A549 (cell line): Measurements from ENCODE around the gene VWF. TPM values are rescaled to one million over a fixed set of nuclear protein-coding genes. Genes with fewer than 3 reads are reported as not detected.

Experiments used
- ATAC-seq, 2 experiments: fragments of 200-7000 bp in 1 of 2; fragments of >200 bp in 1 of 2; cut with Nextera tagmentation in 1 of 2; cut with Tn5 transposase in 1 of 2; 3 replicates each; pipeline versions ENCODE4 v1.8.0 to v1.9.1; 2018 to 2020; ENCODE audit warnings: mild to moderate bottlenecking in 1 of 2, moderate library complexity in 1 of 2
- CTCF ChIA-PET: fragments of 300-600 bp; sonication (Branson Sonifier 250); formaldehyde crosslinking; extraction: SDS; loops from one replicate; lab custom pipeline; 2021; ENCODE audit warnings: antibody characterized with exemption, inconsistent platforms; lab: Yijun Ruan, JAX
- POLR2A ChIA-PET: fragments of 350-600 bp; formaldehyde crosslinking; extraction: SDS; loops from one replicate; lab custom pipeline; 2021; ENCODE audit warnings: antibody characterized with exemption, inconsistent platforms; lab: Yijun Ruan, JAX
- DNase-seq, 2 experiments: peaks; one replicate each; pipeline versions ENCODE4 v3.0.0 to v3.0.0-alpha.2; 2011 to 2016; ENCODE audit warnings: low read depth in 1 of 2, low spot score in 1 of 2
- FAIRE-seq: peaks from 2 replicates; lab custom pipeline; 2011; peaks lifted over from hg19 to GRCh38; lab: Jason Lieb, UNC
- H3K27ac ChIP-seq, 2 experiments: fragments of >200 bp; sonication (Bioruptor Twin); formaldehyde crosslinking; 3 replicates each; pipeline ENCODE4 v1.5.1; 2016 to 2017
- H3K4me1 ChIP-seq: fragments of >200 bp; sonication (Bioruptor Twin); formaldehyde crosslinking; 3 replicates; pipeline ENCODE4 v1.6.1; 2016
- H3K4me2 ChIP-seq: fragments of >200 bp; sonication (Bioruptor Twin); formaldehyde crosslinking; 3 replicates; pipeline ENCODE4 v1.6.1; 2016
- H3K4me3 ChIP-seq: fragments of >200 bp; sonication (Bioruptor Twin); formaldehyde crosslinking; 3 replicates; pipeline ENCODE4 v1.5.1; 2016
- H3K9me3 ChIP-seq: fragments of >200 bp; sonication (Bioruptor Twin); formaldehyde crosslinking; 3 replicates; pipeline ENCODE4 v1.6.1; 2016
- CEBPB ChIP-seq, 2 experiments: fragments of >200 bp in 1 of 2; sonication (Bioruptor Twin) in 1 of 2; formaldehyde crosslinking in 1 of 2; IDR thresholded peaks; 2 replicates each; pipeline ENCODE4 v1.6.1; 2012 to 2016
- CHD2 ChIP-seq: fragments of 150-350 bp; IDR thresholded peaks from 2 replicates; pipeline ENCODE4 v1.6.1; 2014; ENCODE audit warnings: low read length; ENCODE audit not compliant: partially characterized antibody
- CHD4 ChIP-seq: fragments of 200-600 bp; sonication (generic); IDR thresholded peaks from 2 replicates; pipeline ENCODE4 v1.6.1; 2016; ENCODE audit warnings: antibody characterized with exemption, mild to moderate bottlenecking, borderline replicate concordance
- EHF ChIP-seq: fragments of 250-450 bp; sonication (Bioruptor Pico); IDR thresholded peaks from 2 replicates; pipeline ENCODE4 v1.5.0; 2020; ENCODE audit warnings: mild to moderate bottlenecking
- FOSL2 ChIP-seq, 2 experiments: fragments of 450-650 bp in 1 of 2; fragments of >200 bp in 1 of 2; sonication (Bioruptor Twin) in 1 of 2; formaldehyde crosslinking; IDR thresholded peaks; 2 replicates each; pipeline versions ENCODE4 v1.5.0 to v1.6.1; 2016 to 2020; ENCODE audit warnings: mild to moderate bottlenecking in 1 of 2, moderate library complexity in 1 of 2
- FOXS1 ChIP-seq: fragments of 250-450 bp; sonication (Bioruptor Pico); IDR thresholded peaks from 2 replicates; pipeline ENCODE4 v1.5.0; 2020; ENCODE audit warnings: mild to moderate bottlenecking, moderate library complexity
- HEYL ChIP-seq: fragments of 250-450 bp; sonication (Bioruptor Pico); IDR thresholded peaks from 2 replicates; pipeline ENCODE4 v1.8.0; 2021; ENCODE audit warnings: mild to moderate bottlenecking, moderate library complexity
- HOXB13 ChIP-seq: fragments of 250-450 bp; sonication (Bioruptor Pico); IDR thresholded peaks from 2 replicates; pipeline ENCODE4 v1.5.0; 2020; ENCODE audit warnings: low read depth, mild to moderate bottlenecking, moderate library complexity
- MYC ChIP-seq: IDR thresholded peaks from 2 replicates; pipeline ENCODE4 v1.6.1; 2012; ENCODE audit warnings: mild to moderate bottlenecking, inconsistent platforms, low read length, improper control_type of control experiment, borderline replicate concordance
- NFE2L2 ChIP-seq: fragments of 150-350 bp; conservative IDR thresholded peaks from 2 replicates; pipeline ENCODE4 v1.6.1; 2014; ENCODE audit warnings: low read length
- RAD21 ChIP-seq, 2 experiments: fragments of >200 bp in 1 of 2; sonication (Bioruptor Twin) in 1 of 2; formaldehyde crosslinking in 1 of 2; IDR thresholded peaks in 1 of 2; conservative IDR thresholded peaks in 1 of 2; 2 replicates in 1 of 2; 3 replicates in 1 of 2; pipeline ENCODE4 v1.6.1; 2012 to 2018; ENCODE audit warnings: inconsistent platforms in 1 of 2
- RARB ChIP-seq: fragments of 250-450 bp; sonication (Bioruptor Pico); IDR thresholded peaks from 2 replicates; pipeline ENCODE4 v1.8.0; 2021; ENCODE audit warnings: mild to moderate bottlenecking, moderate library complexity
- RCOR1 ChIP-seq: fragments of 150-350 bp; IDR thresholded peaks from 2 replicates; pipeline ENCODE4 v1.6.1; 2014; ENCODE audit warnings: antibody characterized with exemption, low read length, low read depth
- RFX5 ChIP-seq: fragments of 450-650 bp; IDR thresholded peaks from 2 replicates; pipeline ENCODE4 v1.7.1; 2014; ENCODE audit warnings: antibody characterized with exemption, mild to moderate bottlenecking, moderate library complexity
- TP53 ChIP-seq: fragments of 250-450 bp; sonication (Bioruptor Pico); IDR thresholded peaks from 2 replicates; pipeline ENCODE4 v1.5.0; 2021; ENCODE audit warnings: mild to moderate bottlenecking, moderate library complexity
- ZC3H11A ChIP-seq: fragments of 450-650 bp; IDR thresholded peaks from 2 replicates; pipeline ENCODE4 v1.6.1; 2014; ENCODE audit warnings: antibody characterized with exemption, mild to moderate bottlenecking
- ZNF302 ChIP-seq: fragments of 250-450 bp; sonication (Bioruptor Pico); IDR thresholded peaks from 2 replicates; pipeline ENCODE4 v1.9.0; 2021; ENCODE audit warnings: inconsistent platforms, mild to moderate bottlenecking, moderate library complexity
- ZSCAN20 ChIP-seq: fragments of 250-450 bp; sonication (Bioruptor Pico); IDR thresholded peaks from 2 replicates; pipeline ENCODE4 v1.8.0; 2022; ENCODE audit warnings: mild to moderate bottlenecking, moderate library complexity
- WGBS: methylation state at CpG from one replicate; pipeline ENCODE4 v1.1.6; 2017; ENCODE audit errors: missing lambda C conversion rate; 5-methylcytosine and 5-hydroxymethylcytosine counted together
- polyA plus RNA-seq, 4 experiments: library from polyadenylated mRNA; depleted of rRNA in 3 of 4; stranded (reverse); fragments of >200 nt; fragmentation: RNase III in 1 of 4; extraction: RNeasy Plus Mini Kit Qiagen cat#74134 plus additional on column Dnase treatment in 1 of 4; gene quantifications; 2 replicates in 3 of 4; 3 replicates in 1 of 4; pipeline ENCODE4 v1.2.3, GENCODE V29; 2011 to 2017
- TF ChIP-seq, protein P1 (sequence below): fragments of 200-600 bp; sonication (generic); IDR thresholded peaks from 2 replicates; pipeline ENCODE4 v1.6.1; 2016; ENCODE audit warnings: antibody characterized with exemption, mild to moderate bottlenecking, moderate library complexity
- TF ChIP-seq, protein P2 (sequence below): IDR thresholded peaks from 2 replicates; pipeline ENCODE4 v1.6.1; 2012; ENCODE audit warnings: low read depth, borderline replicate concordance
- TF ChIP-seq, protein P3 (sequence below): fragments of >200 bp; sonication (Bioruptor Twin); formaldehyde crosslinking; IDR thresholded peaks from 3 replicates; pipeline ENCODE4 v1.6.1; 2016
- TF ChIP-seq, protein P4 (sequence below): fragments of 250-450 bp; sonication (Bioruptor Pico); IDR thresholded peaks from 2 replicates; pipeline ENCODE4 v1.5.0; 2021; ENCODE audit warnings: mild to moderate bottlenecking, moderate library complexity, borderline replicate concordance
- TF ChIP-seq, protein P5 (sequence below): fragments of >200 bp; sonication (Bioruptor Twin); formaldehyde crosslinking; IDR thresholded peaks from 2 replicates; pipeline ENCODE4 v1.6.1; 2016

VWF gene
- polyA plus RNA-seq, 2 of the 4 experiments (the other 2 are of a cell fraction): 0.01 TPM; not detected in 1

DNA sequence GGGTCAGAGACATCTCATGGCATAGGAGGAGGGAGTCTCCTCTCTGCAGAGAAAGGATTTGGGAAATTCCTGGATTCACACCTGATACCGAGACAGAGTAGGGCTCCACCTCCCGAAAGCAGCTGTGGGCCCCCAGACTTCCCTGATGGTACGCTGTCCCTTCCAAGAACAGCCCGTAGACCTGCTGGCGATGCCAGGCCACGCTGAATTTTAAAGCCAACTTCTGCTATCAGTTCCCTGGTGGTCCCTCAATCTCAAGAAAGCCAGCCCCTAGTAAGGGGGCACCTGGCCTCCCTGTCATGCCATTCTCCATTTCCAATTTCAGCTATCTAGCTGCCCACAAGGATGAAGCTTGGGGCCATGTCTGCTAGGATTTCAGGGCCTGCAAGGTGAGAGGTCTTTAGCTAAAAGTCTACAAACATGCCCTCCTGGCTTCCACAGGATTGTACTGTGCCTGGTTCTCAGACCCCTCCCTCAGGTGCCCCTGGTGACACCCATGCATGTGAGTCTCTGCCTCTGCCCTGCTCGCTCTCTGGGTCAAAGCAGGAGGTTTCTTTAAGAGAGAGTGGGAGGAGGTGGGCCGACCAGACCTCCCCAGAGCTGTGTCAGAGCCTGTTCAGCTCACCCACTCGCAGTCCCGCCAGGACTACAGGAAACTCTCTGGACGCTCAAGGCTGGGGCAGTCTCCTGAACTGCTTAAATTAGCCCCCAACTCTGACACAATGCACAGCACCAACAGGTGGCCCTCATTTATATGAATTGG lies 209.9 kb downstream of the VWF start:
- FAIRE-seq (no peak), DNase-seq (no peak)
- H3K9me3 ChIP-seq: no peaks in the 10 kb centered on the region
- TF ChIP-seq, protein P1, sequence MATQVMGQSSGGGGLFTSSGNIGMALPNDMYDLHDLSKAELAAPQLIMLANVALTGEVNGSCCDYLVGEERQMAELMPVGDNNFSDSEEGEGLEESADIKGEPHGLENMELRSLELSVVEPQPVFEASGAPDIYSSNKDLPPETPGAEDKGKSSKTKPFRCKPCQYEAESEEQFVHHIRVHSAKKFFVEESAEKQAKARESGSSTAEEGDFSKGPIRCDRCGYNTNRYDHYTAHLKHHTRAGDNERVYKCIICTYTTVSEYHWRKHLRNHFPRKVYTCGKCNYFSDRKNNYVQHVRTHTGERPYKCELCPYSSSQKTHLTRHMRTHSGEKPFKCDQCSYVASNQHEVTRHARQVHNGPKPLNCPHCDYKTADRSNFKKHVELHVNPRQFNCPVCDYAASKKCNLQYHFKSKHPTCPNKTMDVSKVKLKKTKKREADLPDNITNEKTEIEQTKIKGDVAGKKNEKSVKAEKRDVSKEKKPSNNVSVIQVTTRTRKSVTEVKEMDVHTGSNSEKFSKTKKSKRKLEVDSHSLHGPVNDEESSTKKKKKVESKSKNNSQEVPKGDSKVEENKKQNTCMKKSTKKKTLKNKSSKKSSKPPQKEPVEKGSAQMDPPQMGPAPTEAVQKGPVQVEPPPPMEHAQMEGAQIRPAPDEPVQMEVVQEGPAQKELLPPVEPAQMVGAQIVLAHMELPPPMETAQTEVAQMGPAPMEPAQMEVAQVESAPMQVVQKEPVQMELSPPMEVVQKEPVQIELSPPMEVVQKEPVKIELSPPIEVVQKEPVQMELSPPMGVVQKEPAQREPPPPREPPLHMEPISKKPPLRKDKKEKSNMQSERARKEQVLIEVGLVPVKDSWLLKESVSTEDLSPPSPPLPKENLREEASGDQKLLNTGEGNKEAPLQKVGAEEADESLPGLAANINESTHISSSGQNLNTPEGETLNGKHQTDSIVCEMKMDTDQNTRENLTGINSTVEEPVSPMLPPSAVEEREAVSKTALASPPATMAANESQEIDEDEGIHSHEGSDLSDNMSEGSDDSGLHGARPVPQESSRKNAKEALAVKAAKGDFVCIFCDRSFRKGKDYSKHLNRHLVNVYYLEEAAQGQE: no peak
- TF ChIP-seq CHD2 (no peak), RAD21 (conservative IDR thresholded peaks at IDR 0.05 in 1 of 2, IDR thresholded peaks at IDR 0.05 in 1 of 2) (no peak), RFX5 (no peak), RARB (CRISPR knock-in tag) (no peak), FOSL2 (IDR thresholded peaks at IDR 0.05) (no peak), FOSL2 (CRISPR knock-in tag; IDR thresholded peaks at IDR 0.05) (no peak), RCOR1 (no peak), FOXS1 (CRISPR knock-in tag) (no peak), ZC3H11A (no peak), HOXB13 (no peak), NFE2L2 (no peak)
- TF ChIP-seq, protein P2, sequence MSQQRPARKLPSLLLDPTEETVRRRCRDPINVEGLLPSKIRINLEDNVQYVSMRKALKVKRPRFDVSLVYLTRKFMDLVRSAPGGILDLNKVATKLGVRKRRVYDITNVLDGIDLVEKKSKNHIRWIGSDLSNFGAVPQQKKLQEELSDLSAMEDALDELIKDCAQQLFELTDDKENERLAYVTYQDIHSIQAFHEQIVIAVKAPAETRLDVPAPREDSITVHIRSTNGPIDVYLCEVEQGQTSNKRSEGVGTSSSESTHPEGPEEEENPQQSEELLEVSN: no peak
- TF ChIP-seq, protein P3, sequence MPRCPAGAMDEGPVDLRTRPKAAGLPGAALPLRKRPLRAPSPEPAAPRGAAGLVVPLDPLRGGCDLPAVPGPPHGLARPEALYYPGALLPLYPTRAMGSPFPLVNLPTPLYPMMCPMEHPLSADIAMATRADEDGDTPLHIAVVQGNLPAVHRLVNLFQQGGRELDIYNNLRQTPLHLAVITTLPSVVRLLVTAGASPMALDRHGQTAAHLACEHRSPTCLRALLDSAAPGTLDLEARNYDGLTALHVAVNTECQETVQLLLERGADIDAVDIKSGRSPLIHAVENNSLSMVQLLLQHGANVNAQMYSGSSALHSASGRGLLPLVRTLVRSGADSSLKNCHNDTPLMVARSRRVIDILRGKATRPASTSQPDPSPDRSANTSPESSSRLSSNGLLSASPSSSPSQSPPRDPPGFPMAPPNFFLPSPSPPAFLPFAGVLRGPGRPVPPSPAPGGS: no peak
- TF ChIP-seq, all 56 proteins: peak for 0
- no peak overlapping the region for H3K4me2 ChIP-seq
- no peaks in the 10 kb centered on the region for H3K4me1 ChIP-seq
- POLR2A ChIA-PET: no interaction called here
- WGBS: 35% methylated on average over 10 of the region's 11 CpGs
- CTCF ChIA-PET: no interaction called here
- H3K4me3 ChIP-seq: no peak overlapping the region
- no peak overlapping the region for H3K27ac ChIP-seq
- ATAC-seq: no peak

DNA sequence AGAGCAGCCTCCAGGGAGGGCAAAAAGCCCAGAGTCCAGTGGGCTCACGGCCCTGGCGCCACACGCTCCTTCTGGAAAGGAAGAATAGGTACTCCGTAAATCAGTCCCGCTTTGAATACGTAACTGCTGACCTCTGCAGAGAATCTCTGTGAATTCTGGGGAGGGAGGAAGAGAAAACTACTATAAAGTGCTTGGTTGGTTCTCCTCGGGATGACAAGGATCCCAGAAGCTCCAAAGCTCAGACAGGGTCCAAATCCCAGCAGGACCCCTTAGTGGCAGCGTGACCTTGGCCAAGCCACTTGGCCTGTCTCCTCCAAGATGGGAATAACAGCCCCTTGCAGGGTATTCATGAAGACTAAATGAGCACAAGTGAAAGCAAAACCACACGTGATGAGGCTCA lies 211.1 kb downstream of the VWF start:
- H3K4me1 ChIP-seq: no peaks in the 10 kb centered on the region
- TF ChIP-seq HOXB13: no peak
- TF ChIP-seq CEBPB (IDR thresholded peaks at IDR 0.05): no peak
- no peak for TF ChIP-seq CHD4
- TF ChIP-seq ZSCAN20: no peak
- TF ChIP-seq ZNF302 (CRISPR knock-in tag): no peak
- TF ChIP-seq CHD2: no peak
- TF ChIP-seq, protein P4, sequence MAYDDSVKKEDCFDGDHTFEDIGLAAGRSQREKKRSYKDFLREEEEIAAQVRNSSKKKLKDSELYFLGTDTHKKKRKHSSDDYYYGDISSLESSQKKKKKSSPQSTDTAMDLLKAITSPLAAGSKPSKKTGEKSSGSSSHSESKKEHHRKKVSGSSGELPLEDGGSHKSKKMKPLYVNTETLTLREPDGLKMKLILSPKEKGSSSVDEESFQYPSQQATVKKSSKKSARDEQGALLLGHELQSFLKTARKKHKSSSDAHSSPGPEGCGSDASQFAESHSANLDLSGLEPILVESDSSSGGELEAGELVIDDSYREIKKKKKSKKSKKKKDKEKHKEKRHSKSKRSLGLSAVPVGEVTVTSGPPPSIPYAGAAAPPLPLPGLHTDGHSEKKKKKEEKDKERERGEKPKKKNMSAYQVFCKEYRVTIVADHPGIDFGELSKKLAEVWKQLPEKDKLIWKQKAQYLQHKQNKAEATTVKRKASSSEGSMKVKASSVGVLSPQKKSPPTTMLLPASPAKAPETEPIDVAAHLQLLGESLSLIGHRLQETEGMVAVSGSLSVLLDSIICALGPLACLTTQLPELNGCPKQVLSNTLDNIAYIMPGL (CRISPR knock-in tag): no peak
- TF ChIP-seq HEYL (CRISPR knock-in tag): no peak
- no peak for TF ChIP-seq TP53
- no peak for TF ChIP-seq EHF (CRISPR knock-in tag)
- TF ChIP-seq MYC: no peak
- TF ChIP-seq, protein P5, sequence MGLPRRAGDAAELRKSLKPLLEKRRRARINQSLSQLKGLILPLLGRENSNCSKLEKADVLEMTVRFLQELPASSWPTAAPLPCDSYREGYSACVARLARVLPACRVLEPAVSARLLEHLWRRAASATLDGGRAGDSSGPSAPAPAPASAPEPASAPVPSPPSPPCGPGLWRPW: no peak
- FAIRE-seq (no peak), ATAC-seq (no peak), DNase-seq (no peak)
- H3K4me2 ChIP-seq: no peak overlapping the region
- POLR2A ChIA-PET: no interaction called here
- CTCF ChIA-PET: interaction anchor here (0.5 kb wide), 1 partner anchor 997 kb away, joined by 3 read pairs; no protein-coding TSS in a partner anchor
- no peak overlapping the region for H3K4me3 ChIP-seq
- 36% methylated on average over 9 of the region's 9 CpGs for WGBS
- no peak overlapping the region for H3K27ac ChIP-seq
- no peaks in the 10 kb centered on the region for H3K9me3 ChIP-seq
